ENCODE measurements around the gene TBX4.

Gene TBX4

GRCh38 chr17:61470530-61471136 lies 18.4 kb downstream of the TBX4 start:
- no peak for DNase-seq (ENCODE audit: extremely low spot score)
- CTCF ChIA-PET = no interaction called here
- POLR2A ChIA-PET = no interaction called here
- TF ChIP-seq CTCF (IDR thresholded peaks at IDR 0.05; ENCODE audit: control extremely low read depth, extremely low read depth, low read depth, missing control alignments) = no peak

GRCh38 chr17:61474235-61474927 lies 22.2 kb downstream of the TBX4 start:
- ChIA-PET POLR2A (no interaction called here), CTCF (interaction anchor here (1.2 kb wide), 1 partner anchor 35 kb away, joined by 3 read pairs; no protein-coding TSS in a partner anchor)
- DNase-seq (ENCODE audit: extremely low spot score) = no peak
- no peak for TF ChIP-seq CTCF (IDR thresholded peaks at IDR 0.05; ENCODE audit: control extremely low read depth, extremely low read depth, low read depth, missing control alignments)

- DNase-seq (ENCODE audit: extremely low spot score) = no peak
- POLR2A ChIA-PET = no interaction called here
- CTCF ChIA-PET = no interaction called here
- no peak for TF ChIP-seq CTCF (IDR thresholded peaks at IDR 0.05; ENCODE audit: control extremely low read depth, extremely low read depth, low read depth, missing control alignments)
Measured at GRCh38 chr17:61474934-61475333, 22.7 kb downstream of the TBX4 start.

- CTCF ChIA-PET = no interaction called here
- no peak for DNase-seq (ENCODE audit: extremely low spot score)
- POLR2A ChIA-PET = no interaction called here
- TF ChIP-seq CTCF (IDR thresholded peaks at IDR 0.05; ENCODE audit: control extremely low read depth, extremely low read depth, low read depth, missing control alignments) = no peak
Measured at GRCh38 chr17:61475726-61476125, 23.5 kb downstream of the TBX4 start.

- ChIA-PET POLR2A (no interaction called here), CTCF (interaction anchor here (1.0 kb wide), 1 partner anchor 59 kb away, joined by 3 read pairs; no protein-coding TSS in a partner anchor)
- TF ChIP-seq CTCF (IDR thresholded peaks at IDR 0.05; ENCODE audit: control extremely low read depth, extremely low read depth, low read depth, missing control alignments) = no peak
- DNase-seq (ENCODE audit: extremely low spot score) = no peak
Measured at GRCh38 chr17:61476476-61477203, 24.4 kb downstream of the TBX4 start.

GRCh38 chr17:61477204-61477834 lies 25.1 kb downstream of the TBX4 start:
- ChIA-PET CTCF (interaction anchor here (1.0 kb wide), 1 partner anchor 60 kb away, joined by 3 read pairs; no protein-coding TSS in a partner anchor), POLR2A (no interaction called here)
- DNase-seq (ENCODE audit: extremely low spot score) = no peak
- no peak for TF ChIP-seq CTCF (IDR thresholded peaks at IDR 0.05; ENCODE audit: control extremely low read depth, extremely low read depth, low read depth, missing control alignments)
